ENCODE measurements around the gene CYB5B.
"Not testable (repeated sequence)": the region's sequence is repeated elsewhere in the genome, so short reads cannot be mapped to it uniquely, and the experiment has no call there.

CYB5B gene

DNA sequence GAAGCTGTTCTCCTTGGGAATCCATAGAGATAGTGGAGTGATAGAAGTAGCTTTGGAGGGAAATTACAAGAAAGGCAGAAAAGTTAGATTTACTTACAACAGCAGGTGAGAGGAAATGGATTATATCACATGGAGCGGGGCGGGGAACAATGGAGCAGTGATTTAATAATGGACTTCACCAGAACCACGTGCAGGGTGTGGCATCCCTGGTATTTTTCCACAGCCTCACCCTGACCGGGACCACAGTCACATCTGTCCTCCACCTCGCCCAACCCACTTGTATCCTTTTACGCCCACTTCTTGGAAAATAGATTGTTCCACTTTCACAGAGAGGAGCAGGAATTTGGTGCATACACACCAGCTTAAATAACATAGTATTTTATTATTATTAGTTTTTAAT is 15.9 kb upstream of the CYB5B start:
- DNase-seq (ENCODE audit: low read depth in 1 of 2, low spot score in 1 of 2), result no peak

DNA sequence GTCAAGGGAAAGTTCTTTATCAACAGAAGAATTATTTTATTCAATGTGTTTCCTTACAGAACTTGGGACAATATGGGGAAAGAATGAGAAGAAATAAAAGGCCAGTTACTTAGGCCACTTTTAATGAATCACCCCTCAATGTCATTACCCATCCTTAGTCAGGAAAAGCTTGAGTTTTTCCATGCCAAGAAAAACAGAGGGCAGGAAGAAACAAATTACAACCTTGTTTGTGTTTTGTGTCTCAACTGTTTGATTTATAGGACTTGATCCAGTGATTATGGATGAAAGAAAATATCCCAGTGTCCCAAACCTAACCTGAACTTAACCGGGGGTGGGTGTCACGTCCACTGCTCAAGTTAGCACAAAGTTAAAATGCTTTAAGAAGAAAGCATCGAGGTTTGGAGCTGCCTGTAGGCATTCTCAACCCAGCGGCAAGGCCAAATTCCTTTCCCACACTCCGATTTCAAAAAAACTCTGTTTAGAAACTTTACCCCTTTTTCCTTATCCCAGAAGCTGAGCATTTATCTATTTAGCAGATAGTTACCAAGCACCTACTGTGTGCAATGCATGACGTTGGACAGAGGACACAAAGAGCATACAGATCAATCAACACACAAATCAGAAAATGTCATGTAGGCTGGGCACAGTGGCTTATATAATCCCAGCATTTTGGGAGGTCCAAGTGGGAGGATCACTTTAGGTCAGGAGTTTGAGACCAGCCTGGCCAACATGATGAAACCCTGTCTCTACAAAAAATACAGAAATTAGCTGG is 14.0 kb upstream of the CYB5B start:
- DNase-seq (ENCODE audit: low read depth in 1 of 2, low spot score in 1 of 2), result no peak

DNA sequence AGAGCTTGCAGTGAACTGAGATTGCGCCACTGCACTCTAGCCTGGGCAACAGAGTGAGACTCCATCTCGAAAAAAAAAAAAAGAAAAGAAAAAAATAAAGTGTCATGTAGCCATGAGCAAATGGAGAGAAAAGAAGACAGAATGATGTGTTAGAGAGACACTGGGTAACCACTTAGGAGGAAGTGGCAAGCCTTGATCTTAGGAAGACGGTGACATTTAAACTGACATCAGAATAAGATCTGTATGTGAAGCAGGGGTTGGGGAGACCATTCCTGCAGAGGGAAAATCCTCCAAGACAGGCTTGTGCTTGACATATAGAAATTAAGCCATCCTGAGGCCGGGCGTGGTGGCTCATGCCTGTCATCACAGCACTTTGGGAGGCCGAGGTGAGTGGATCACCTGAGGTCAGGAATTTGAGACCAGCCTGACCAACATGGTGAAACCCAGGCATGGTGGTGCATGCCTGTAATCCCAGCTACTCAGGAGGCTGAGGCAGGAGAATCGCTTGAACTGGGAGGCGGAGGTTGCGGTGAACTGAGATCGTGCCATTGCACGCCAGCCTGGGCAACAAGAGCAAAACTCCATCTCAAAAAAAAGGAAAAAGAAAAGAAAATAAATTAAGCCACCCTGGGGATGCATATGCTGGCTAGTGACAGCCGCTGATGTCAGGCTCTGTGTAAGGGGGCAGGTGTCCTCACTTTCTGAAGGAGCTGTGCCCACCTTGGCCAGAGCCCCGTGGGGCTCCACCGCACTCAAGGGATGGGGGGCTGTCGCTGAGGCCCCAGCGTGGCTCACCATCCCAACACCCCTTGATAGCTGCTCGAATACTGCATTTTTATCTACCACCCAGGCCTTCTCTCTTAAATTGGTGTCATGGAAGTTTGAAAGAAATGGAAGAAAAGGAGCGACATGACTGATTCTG is 13.1 kb upstream of the CYB5B start:
- DNase-seq (ENCODE audit: low read depth in 1 of 2, low spot score in 1 of 2), result no peak

DNA sequence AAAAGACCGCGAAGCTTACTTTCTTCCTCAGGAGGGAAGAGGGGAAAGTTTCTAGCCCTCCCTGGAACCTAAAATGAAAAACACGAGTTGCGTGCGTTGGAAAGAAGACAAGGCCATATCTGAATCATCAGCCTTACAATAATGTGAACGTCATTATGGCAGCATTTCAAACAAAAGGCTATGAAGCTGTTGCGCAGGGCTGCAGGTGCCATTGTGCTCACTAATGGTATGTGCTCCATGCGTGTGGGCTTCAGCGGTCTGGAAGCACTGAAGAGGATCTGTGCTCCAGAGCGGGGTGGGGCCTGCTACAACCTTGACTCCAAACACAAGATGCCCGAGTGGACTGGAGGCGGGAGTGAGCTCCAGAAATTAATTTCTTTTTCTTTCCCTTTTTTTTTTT is 12.1 kb upstream of the CYB5B start:
- DNase-seq (ENCODE audit: low read depth in 1 of 2, low spot score in 1 of 2), result no peak

DNA sequence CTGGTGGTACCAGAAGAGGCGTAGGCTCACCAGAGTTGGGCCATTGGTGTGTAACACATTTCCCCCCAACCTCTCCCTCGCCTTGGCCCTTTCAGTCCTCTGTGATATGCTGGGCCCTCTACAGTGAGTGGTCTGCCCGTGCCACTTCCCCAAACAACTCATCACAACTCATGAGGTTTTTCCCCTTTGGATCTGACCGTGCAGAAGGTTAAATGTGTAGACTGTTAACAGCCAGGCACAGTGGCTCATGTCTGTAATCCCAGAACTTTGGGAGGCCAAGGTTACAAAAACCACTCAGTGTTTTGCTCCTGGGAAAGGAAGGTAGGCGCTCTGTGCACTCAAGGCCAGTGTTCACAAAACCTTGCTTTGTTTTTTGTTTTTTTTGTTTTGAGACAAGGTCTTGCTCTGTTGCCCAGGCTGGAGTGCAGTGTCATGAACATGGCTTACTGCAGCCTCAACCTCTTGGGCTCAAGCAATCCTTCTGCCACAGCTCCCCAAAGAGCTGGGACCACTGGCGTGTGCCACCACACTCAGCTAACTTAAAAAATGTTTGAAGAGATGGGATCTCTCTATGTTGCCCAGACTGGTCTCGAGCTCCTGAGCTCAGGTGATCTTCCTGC is 11.3 kb upstream of the CYB5B start:
- DNase-seq (ENCODE audit: low read depth in 1 of 2, low spot score in 1 of 2), result no peak

DNA sequence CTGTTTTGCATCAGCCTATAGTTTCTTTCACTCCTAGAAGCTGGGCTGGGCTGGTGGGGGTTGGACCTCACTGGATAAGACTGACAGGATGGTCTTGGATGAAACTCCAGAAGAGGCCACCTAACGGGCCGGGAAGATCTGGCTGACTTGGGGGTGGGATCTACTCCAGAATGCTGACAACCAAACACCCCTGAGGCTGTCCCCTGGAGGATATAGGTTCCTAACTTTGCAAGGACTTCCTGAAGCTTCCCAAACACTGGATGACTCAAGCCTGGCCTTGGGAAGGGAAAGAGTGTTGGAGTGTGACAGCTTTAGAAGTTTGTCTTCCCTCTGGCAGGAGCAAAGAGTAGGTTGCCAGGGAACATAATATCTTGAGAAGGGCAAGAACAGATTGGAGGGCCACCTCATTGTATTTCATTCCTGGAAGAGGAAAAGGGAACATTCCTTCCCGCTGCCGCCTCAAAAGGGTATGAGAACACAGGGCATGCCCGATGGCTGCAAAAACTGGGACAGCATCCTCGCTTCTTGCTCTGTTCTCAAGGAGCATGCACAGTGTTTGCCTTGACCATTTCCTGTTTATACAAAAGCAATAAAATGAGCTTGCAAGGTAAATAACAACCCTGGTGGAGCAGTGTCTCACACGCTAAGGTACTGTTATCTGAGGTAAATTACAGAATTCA is 6.8 kb upstream of the CYB5B start:
- DNase-seq (ENCODE audit: low read depth in 1 of 2, low spot score in 1 of 2), result no peak

DNA sequence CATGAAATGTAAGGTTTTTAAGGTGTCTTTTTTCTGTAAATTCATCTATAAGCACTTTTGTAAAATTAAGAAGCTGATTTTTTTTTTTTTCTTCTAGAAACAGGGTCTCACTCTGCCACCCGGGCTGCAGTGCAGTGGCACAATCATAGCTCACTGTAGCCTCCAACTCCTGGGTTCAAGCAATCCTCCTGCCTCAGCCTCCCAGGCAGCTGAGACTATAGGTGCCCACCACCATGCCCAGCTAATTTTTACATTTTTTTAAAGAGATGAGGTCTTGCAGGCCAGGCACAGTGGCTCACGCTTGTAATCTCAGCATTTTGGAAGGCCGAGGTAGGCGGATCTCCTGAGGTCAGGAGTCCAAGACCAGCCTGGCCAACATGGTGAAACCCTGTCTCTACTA is 4.5 kb upstream of the CYB5B start:
- DNase-seq (ENCODE audit: low read depth in 1 of 2, low spot score in 1 of 2), result no peak

DNA sequence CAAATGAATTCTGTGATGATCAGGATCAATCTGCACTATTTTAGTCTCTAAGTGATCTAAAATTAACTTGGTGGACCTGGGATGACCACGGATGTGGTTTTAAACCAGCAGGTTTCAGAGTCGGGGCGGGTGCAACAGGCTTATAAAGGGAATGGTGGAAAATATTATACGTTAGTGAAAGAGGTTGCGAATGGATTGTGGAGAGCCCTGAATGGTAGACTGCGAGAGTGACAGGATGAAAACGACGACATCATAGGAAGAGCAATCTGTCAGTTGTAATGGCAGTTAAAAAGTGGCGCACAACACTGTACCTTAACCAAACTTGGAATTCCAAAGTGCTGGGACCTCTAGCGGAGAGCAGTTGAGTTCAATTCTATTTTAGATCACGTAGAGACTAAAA is 1.2 kb upstream of the CYB5B start:
- DNase-seq (ENCODE audit: low read depth in 1 of 2, low spot score in 1 of 2), result no peak

DNA sequence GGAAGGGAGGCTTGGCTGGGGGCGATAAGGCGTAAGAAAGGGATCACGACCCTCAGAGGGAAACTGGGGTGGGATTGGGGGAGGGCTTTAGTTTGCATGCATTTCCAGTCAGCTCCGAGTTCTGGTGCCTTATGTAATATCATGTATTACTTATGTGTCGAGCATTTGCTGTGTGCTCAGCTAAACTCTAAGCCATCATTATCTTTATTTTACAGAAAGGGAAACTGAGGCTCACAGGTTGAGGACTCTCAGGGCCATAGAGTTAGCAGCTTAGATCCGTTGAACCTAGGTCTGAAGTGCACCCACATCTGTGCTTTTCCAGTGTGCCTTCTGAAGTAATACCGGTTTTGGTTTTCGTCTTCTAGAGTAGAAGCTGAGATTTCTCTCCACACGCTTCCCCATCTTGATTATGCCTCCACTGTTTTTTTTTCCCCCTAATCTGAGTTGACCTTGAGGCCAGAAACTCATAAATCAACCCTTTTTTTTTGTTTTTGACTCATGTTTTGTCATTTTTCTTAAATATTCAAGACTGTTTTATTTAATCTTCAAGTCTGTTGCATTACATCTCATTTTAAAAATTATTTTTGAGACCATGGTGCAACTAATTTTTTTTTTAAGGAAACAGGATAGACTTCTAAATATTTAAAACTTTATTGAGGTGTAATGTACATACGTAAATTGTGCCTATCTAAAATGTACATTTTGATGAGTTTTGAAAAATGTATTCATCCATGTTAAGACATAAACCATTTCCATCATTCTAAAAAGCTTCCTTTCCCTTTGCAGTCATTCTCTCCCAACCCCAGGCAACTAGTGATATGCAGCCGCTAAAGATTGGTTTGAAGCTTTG is 741 bp downstream of the CYB5B start:
- DNase-seq (ENCODE audit: low read depth in 1 of 2, low spot score in 1 of 2), result no peak

DNA sequence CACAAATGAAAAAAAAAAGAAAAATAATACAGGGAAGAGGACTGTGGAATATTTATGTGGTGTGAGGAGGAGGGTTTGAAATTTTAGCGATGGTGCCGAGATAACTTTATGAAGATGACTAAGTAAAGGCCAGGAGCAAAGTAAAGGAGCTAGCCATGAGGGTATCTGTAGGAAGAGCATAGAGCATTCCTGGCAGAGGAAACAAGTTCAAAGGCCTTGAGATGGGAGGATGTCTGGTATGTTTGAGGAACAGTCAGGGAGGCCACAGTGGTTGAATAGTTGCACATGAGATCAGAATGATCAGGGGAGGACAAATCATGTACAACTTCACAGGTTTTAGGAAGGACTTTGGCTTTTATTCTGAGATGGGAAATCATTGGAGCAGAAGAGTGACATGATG is 4.2 kb downstream of the CYB5B start:
- DNase-seq (ENCODE audit: low read depth in 1 of 2, low spot score in 1 of 2), result no peak

DNA sequence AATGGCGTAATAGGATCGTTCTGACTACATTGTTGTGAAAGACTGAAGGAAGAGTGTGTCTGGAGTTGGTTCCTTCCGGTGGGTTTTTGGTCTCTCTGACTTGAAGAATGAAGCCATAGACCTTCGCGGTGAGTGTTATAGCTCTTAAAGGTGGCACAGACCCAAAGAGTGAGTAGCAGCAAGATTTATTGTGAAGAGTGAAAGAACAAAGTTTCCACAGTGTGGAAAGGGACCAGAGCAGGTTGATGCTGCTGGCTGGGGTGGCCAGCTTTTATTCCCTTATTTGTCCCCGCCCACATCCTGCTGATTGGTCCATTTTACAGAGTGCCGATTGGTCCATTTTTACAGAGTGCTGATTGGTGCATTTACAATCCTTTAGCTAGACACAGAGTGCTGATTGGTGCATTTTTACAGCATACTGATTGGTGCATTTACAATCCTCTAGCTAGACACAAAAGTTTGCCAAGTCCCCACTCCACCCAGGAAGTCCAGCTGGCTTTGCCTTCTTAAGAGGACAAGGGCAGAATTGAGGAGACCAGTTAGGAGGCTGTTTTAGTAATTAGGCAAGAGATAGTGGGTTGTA is 4.7 kb downstream of the CYB5B start:
- not testable (repeated sequence) for DNase-seq (ENCODE audit: low read depth in 1 of 2, low spot score in 1 of 2)

DNA sequence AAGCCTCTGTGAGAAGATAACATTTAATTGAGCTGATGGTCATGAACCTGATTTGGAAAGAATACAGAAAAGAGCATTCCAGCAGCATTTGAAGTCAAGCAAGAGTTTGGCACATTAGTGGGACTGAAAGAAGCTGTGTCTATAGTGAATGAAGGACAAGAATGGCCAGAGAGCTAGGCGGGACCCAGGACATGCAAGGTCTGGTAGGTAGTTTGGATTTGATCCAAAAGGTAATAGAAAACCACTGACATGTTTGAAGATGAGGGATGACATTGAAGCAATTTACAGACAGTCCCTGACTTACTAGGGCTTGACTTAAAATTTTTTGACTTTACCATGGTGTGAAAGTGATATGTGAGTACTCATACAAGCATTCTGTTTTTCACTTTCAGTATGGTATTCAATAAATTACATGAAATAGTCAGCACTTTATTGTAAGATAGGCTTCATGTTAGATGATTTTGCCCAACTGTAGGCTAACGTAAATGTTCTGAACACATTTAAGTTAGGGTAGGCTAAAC is 7.6 kb downstream of the CYB5B start:
- no peak for DNase-seq (ENCODE audit: low read depth in 1 of 2, low spot score in 1 of 2)

DNA sequence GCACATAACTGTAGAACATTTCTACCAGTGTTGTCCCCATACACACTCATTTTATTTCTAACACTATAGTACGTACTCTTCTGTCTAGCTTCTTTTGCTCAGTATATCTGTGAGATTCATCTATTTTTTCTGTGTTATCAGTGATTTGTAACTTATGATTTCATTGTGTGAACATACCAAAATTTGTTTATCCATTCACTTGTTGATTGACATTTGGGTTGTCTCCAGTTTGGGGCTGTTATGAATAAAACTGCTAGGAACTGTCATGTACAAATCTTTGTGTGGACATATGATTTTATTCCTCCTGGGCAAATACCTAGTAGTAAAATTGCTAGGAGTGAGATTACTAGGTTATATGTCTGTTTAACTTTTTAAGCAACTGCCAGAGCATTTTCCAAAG is 9.6 kb downstream of the CYB5B start:
- no peak for DNase-seq (ENCODE audit: low read depth in 1 of 2, low spot score in 1 of 2)

DNA sequence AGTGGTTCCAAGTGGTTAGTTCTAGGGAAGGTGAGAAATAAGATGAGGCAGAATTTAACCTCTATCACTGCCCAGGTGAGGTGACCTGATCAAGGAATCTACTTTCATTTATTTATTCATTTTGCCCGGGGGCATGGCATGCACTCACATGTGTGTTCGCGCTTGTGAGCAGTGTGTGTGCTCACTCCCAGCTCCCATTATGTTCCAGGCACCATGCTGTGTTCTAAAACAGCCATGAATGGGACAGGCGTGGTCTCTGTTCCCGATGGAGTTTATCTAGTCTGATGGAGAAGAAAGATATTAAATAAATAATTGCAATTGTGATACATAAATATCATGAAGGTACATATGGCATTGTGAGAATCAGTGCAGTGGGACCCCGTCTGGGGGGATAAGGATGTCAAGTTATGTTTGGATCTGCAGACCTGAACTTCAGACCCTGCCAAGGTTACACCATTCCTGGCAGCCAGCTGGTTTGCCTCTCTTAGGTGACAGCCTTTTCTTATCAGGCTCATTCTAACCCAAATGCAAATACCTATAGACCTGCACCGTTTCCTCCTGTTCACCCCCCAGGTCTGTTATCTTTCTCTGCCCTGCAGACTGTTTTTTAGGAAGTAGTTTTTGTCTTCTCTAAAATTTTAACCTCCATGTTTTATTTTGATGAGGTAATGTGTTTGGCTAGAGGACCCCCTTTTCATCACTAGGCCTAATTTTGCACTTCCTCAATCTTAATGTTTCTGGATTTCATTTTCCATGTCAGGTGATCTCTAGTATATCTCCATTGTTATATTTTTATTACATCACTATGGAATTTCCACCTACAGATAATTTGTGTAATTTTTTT is 11.8 kb downstream of the CYB5B start:
- no peak for DNase-seq (ENCODE audit: low read depth in 1 of 2, low spot score in 1 of 2)

DNA sequence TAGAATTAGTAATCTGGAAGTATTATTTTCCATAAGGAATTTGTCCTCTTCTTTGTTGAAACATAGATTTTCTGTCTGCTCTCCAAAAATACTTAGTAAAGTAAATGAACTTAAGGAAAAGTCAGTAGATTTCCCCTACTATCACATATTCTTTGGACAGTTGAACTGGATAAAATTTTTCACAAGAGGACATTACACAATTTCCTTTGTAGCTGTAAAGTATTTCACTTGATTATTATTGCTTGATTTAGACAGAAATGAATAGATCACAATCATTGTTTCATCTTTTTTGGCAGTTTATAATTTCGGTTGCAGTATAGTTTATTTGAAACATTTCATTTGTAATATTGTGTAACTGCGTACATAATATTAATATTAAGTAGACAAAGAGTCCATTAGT is 12.5 kb downstream of the CYB5B start:
- DNase-seq (ENCODE audit: low read depth in 1 of 2, low spot score in 1 of 2), result no peak

DNA sequence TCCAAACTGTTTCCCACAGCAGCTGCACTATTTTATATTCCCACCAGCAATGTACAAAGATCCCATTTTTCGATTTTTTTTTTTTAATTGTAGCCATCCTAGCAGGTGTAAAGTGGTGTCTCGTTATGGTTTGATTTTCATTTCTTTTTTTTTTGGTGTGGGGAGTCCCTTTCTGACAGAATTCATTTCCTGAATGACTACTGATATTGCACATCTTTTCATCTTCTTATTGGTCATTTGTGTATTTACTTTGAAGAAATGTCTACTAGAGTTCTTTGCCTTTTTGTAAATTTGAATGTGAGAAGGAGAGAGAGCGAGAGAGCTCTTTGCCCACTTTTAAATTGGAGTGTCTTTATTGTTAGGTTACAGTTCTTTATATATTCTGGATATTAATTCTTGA is 14.0 kb downstream of the CYB5B start:
- DNase-seq (ENCODE audit: low read depth in 1 of 2, low spot score in 1 of 2), result no peak

DNA sequence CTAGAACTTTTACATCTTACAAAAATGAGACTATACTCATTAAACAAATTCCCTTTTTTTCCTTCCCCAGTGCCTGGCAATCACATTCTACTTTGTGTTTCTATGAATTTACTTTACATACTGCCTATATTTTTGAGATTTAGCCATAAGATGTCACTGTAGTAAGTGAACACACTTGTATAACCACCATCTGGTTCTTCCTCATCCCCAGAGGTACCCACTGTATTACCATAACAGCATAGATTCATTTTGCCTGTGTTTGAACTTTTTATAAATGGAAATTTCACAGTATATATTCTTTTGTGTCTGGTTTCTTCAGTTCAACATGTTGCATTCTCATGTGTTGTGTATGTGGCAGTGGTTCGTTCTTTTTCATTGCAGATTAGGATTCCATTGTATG is 15.8 kb downstream of the CYB5B start:
- no peak for DNase-seq (ENCODE audit: low read depth in 1 of 2, low spot score in 1 of 2)

DNA sequence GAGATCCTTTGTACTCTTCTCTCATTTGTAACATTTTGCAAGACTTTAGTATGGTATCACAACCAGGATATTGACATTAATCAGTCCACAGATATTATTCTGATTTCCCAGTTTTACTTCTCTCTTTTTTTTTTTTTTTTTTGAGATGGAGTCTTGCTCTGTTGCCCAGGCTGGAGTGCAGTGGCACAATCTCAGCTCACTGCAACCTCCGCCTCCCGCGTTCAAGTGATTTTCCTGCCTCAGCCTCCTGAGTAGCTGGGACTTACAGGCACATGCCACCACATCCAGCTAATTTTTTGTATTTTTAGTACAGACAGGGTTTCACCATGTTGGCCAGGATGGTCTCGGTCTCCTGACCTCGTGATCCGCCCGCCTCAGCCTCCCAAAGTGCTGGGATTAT is 16.6 kb downstream of the CYB5B start:
- DNase-seq (ENCODE audit: low read depth in 1 of 2, low spot score in 1 of 2), result not testable (repeated sequence)

Data from activated T-helper 1 cell treated with anti-CD3 and anti-CD28 coated beads, Interleukin-2, amount 50 U/mL, for 16 hours (primary cell).